ENCODE measurements around the gene OSBPL1A.

DNA sequence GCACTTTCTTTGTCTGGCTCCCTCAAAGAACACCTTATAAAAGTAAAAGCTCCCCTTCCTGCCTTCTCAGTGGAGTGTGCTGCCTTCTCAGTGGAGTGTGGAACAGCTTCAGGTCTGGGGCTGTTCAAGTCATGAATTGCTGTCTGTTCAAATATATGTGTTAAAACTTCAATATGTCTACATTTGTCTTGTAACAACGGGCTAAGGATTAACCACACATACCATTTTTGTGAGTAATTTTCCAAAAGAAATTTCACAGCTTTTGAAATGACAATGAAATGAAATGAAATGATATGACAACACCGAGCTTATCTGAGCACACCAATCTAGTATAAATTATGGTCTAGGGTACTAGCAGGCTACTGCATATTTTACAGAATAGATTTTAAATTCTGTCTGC lies 215.8 kb downstream of the OSBPL1A start:
- TF ChIP-seq POLR2A (IDR thresholded peaks at IDR 0.05; ENCODE audit: low read depth, low read length): no peak
- TF ChIP-seq POLR2AphosphoS5 (IDR thresholded peaks at IDR 0.05; ENCODE audit: low read depth, low read length): no peak
- TF ChIP-seq TAF1 (IDR thresholded peaks at IDR 0.05; ENCODE audit: borderline replicate concordance, low read depth, low read length): no peak
